Stimulated activated memory B cell treated with anti-CD40 and anti-IgM and Interleukin-4, amounts not matched to agents 10 μg/mL and 1 μg/mL and 100 μg/mL, for 72 hours (primary cell): ENCODE measurements around the gene PDE2A.

Source experiments
- ATAC-seq: fragments of 150-1000 bp; cut with Tn5 transposase; 2 replicates; pipeline ENCODE4 v1.10.0; 2021
- H3K27ac Mint-ChIP-seq: one replicate; pipeline ENCODE4 v1.8.0; 2022; ENCODE audit warnings: mild to moderate bottlenecking, mixed read lengths
- H3K27me3 Mint-ChIP-seq: one replicate; pipeline ENCODE4 v1.8.0; 2022; ENCODE audit warnings: mixed read lengths
- H3K36me3 Mint-ChIP-seq: one replicate; pipeline ENCODE4 v1.8.0; 2022; ENCODE audit warnings: mixed read lengths
- H3K4me1 Mint-ChIP-seq: one replicate; pipeline ENCODE4 v1.8.0; 2022; ENCODE audit warnings: mixed read lengths
- H3K4me3 Mint-ChIP-seq: one replicate; pipeline ENCODE4 v1.8.0; 2022; ENCODE audit warnings: mild to moderate bottlenecking, moderate library complexity, mixed read lengths
- H3K9me3 Mint-ChIP-seq: one replicate; pipeline ENCODE4 v1.8.0; 2022; ENCODE audit warnings: mixed read lengths

PDE2A gene

GRCh38 chr11:72673943-72674828 lies at the start of gene PDE2A:
Gene PDE2A (minus strand): TSS chr11:72674422. CDS start chr11:72674207, 215 bp downstream.
- no peak within 1 kb of the TSS for H3K4me3 Mint-ChIP-seq
- no peaks in the 10 kb centered on the region for H3K36me3 Mint-ChIP-seq
- H3K27ac Mint-ChIP-seq: no peak within 1 kb of the TSS
- peaks cover 76% of the 10 kb centered on the region for H3K27me3 Mint-ChIP-seq
- no peak for ATAC-seq
- peaks cover 48% of the 10 kb centered on the region for H3K4me1 Mint-ChIP-seq
- H3K9me3 Mint-ChIP-seq: no peaks in the 10 kb centered on the region

GRCh38 chr11:72723508-72723907 lies 49.3 kb upstream of the PDE2A start:
- Mint-ChIP-seq H3K27ac (no peak overlapping the region), H3K27me3 (no peaks in the 10 kb centered on the region), H3K9me3 (no peaks in the 10 kb centered on the region), H3K36me3 (peaks cover 44% of the 10 kb centered on the region), H3K4me1 (peaks cover 85% of the 10 kb centered on the region), H3K4me3 (no peak overlapping the region)
- no peak for ATAC-seq

GRCh38 chr11:72722050-72722748 lies 48.0 kb upstream of the PDE2A start:
- H3K4me3 Mint-ChIP-seq: peak overlapping the region; percentile 86
- peaks cover 84% of the 10 kb centered on the region for H3K4me1 Mint-ChIP-seq
- peak overlapping the region; percentile 90 for H3K27ac Mint-ChIP-seq
- H3K27me3 Mint-ChIP-seq: no peaks in the 10 kb centered on the region
- ATAC-seq: peak; percentile 89
- peaks cover 40% of the 10 kb centered on the region for H3K36me3 Mint-ChIP-seq
- no peaks in the 10 kb centered on the region for H3K9me3 Mint-ChIP-seq

GRCh38 chr11:72721689-72722049 lies 47.4 kb upstream of the PDE2A start:
- H3K4me1 Mint-ChIP-seq: peaks cover 81% of the 10 kb centered on the region
- peaks cover 39% of the 10 kb centered on the region for H3K36me3 Mint-ChIP-seq
- peak overlapping the region; percentile 90 for H3K27ac Mint-ChIP-seq
- H3K27me3 Mint-ChIP-seq: no peaks in the 10 kb centered on the region
- H3K9me3 Mint-ChIP-seq: no peaks in the 10 kb centered on the region
- peak overlapping the region; percentile 86 for H3K4me3 Mint-ChIP-seq
- ATAC-seq: peak; percentile 28

- Mint-ChIP-seq H3K4me1 (peaks cover 79% of the 10 kb centered on the region), H3K9me3 (no peaks in the 10 kb centered on the region), H3K27ac (peak overlapping the region; percentile 90), H3K4me3 (peak overlapping the region; percentile 86), H3K36me3 (peaks cover 36% of the 10 kb centered on the region), H3K27me3 (no peaks in the 10 kb centered on the region)
- ATAC-seq: no peak
Observed at GRCh38 chr11:72721276-72721675, 47.1 kb upstream of the PDE2A start.

- Mint-ChIP-seq H3K9me3 (no peaks in the 10 kb centered on the region), H3K27me3 (no peaks in the 10 kb centered on the region), H3K4me1 (peaks cover 79% of the 10 kb centered on the region), H3K36me3 (peaks cover 38% of the 10 kb centered on the region), H3K27ac (peak overlapping the region; percentile 90), H3K4me3 (peak overlapping the region; percentile 86)
- no peak for ATAC-seq
Observed at GRCh38 chr11:72720784-72721183, 46.6 kb upstream of the PDE2A start.

- Mint-ChIP-seq H3K27me3 (no peaks in the 10 kb centered on the region), H3K4me3 (peak overlapping the region; percentile 86), H3K4me1 (peaks cover 77% of the 10 kb centered on the region), H3K9me3 (no peaks in the 10 kb centered on the region), H3K36me3 (peaks cover 40% of the 10 kb centered on the region), H3K27ac (peak overlapping the region; percentile 90)
- no peak for ATAC-seq
Observed at GRCh38 chr11:72720047-72720446, 45.8 kb upstream of the PDE2A start.

GRCh38 chr11:72719551-72719950 lies 45.3 kb upstream of the PDE2A start:
- Mint-ChIP-seq H3K27ac (peak overlapping the region; percentile 90), H3K27me3 (no peaks in the 10 kb centered on the region), H3K9me3 (no peaks in the 10 kb centered on the region), H3K4me1 (peaks cover 79% of the 10 kb centered on the region), H3K4me3 (peak overlapping the region; percentile 86), H3K36me3 (peaks cover 43% of the 10 kb centered on the region)
- no peak for ATAC-seq

GRCh38 chr11:72719144-72719543 lies 44.9 kb upstream of the PDE2A start:
- H3K27me3 Mint-ChIP-seq: no peaks in the 10 kb centered on the region
- H3K9me3 Mint-ChIP-seq: no peaks in the 10 kb centered on the region
- H3K36me3 Mint-ChIP-seq: peaks cover 43% of the 10 kb centered on the region
- peak overlapping the region; percentile 86 for H3K4me3 Mint-ChIP-seq
- H3K4me1 Mint-ChIP-seq: peaks cover 80% of the 10 kb centered on the region
- peak overlapping the region; percentile 90 for H3K27ac Mint-ChIP-seq
- peak; percentile 52 for ATAC-seq

GRCh38 chr11:72718101-72718501 lies 43.9 kb upstream of the PDE2A start:
- H3K36me3 Mint-ChIP-seq: peaks cover 43% of the 10 kb centered on the region
- peaks cover 74% of the 10 kb centered on the region for H3K4me1 Mint-ChIP-seq

GRCh38 chr11:72716788-72717435 lies 42.7 kb upstream of the PDE2A start:
- peaks cover 51% of the 10 kb centered on the region for H3K36me3 Mint-ChIP-seq
- H3K27ac Mint-ChIP-seq: no peak overlapping the region
- no peak overlapping the region for H3K4me3 Mint-ChIP-seq
- H3K27me3 Mint-ChIP-seq: no peaks in the 10 kb centered on the region
- H3K4me1 Mint-ChIP-seq: peaks cover 65% of the 10 kb centered on the region
- H3K9me3 Mint-ChIP-seq: no peaks in the 10 kb centered on the region
- ATAC-seq: no peak

More at GRCh38 chr11:72718101-72718501, 43.9 kb upstream of the PDE2A start:
- Mint-ChIP-seq H3K27ac (peak overlapping the region; percentile 90), H3K9me3 (no peaks in the 10 kb centered on the region), H3K4me3 (no peak overlapping the region), H3K27me3 (no peaks in the 10 kb centered on the region)
- ATAC-seq: no peak

GRCh38 chr11:72716290-72716689 lies 42.1 kb upstream of the PDE2A start:
- Mint-ChIP-seq H3K36me3 (peaks cover 49% of the 10 kb centered on the region), H3K27me3 (no peaks in the 10 kb centered on the region), H3K9me3 (no peaks in the 10 kb centered on the region), H3K27ac (no peak overlapping the region), H3K4me1 (peaks cover 59% of the 10 kb centered on the region), H3K4me3 (no peak overlapping the region)
- ATAC-seq: no peak

- H3K36me3 Mint-ChIP-seq: peaks cover 60% of the 10 kb centered on the region
- ATAC-seq: no peak
Observed at GRCh38 chr11:72712841-72713240, 38.6 kb upstream of the PDE2A start.

GRCh38 chr11:72712168-72712751 lies 38.0 kb upstream of the PDE2A start:
- no peak for ATAC-seq
- H3K4me3 Mint-ChIP-seq: no peak overlapping the region
- H3K27me3 Mint-ChIP-seq: no peaks in the 10 kb centered on the region
- H3K4me1 Mint-ChIP-seq: peaks cover 42% of the 10 kb centered on the region
- H3K9me3 Mint-ChIP-seq: no peaks in the 10 kb centered on the region
- no peak overlapping the region for H3K27ac Mint-ChIP-seq
- H3K36me3 Mint-ChIP-seq: peaks cover 66% of the 10 kb centered on the region

More at GRCh38 chr11:72712841-72713240, 38.6 kb upstream of the PDE2A start:
- no peak overlapping the region for H3K27ac Mint-ChIP-seq
- peaks cover 44% of the 10 kb centered on the region for H3K4me1 Mint-ChIP-seq
- no peaks in the 10 kb centered on the region for H3K27me3 Mint-ChIP-seq
- no peak overlapping the region for H3K4me3 Mint-ChIP-seq
- H3K9me3 Mint-ChIP-seq: no peaks in the 10 kb centered on the region

- Mint-ChIP-seq H3K36me3 (peaks cover 75% of the 10 kb centered on the region), H3K27ac (peak overlapping the region; percentile 12), H3K4me1 (peaks cover 46% of the 10 kb centered on the region), H3K9me3 (no peaks in the 10 kb centered on the region), H3K4me3 (no peak overlapping the region), H3K27me3 (no peaks in the 10 kb centered on the region)
- ATAC-seq: no peak
Observed at GRCh38 chr11:72711141-72711540, 36.9 kb upstream of the PDE2A start.
